ENCODE measurements around the gene RPGRIP1L.
"Not testable (repeated sequence)": the region's sequence is repeated elsewhere in the genome, so short reads cannot be mapped to it uniquely, and the experiment has no call there.

The RPGRIP1L gene

GRCh38 chr16:53711390-53711789 lies 7.7 kb upstream of the RPGRIP1L start:
- DNase-seq: no peak

DNA sequence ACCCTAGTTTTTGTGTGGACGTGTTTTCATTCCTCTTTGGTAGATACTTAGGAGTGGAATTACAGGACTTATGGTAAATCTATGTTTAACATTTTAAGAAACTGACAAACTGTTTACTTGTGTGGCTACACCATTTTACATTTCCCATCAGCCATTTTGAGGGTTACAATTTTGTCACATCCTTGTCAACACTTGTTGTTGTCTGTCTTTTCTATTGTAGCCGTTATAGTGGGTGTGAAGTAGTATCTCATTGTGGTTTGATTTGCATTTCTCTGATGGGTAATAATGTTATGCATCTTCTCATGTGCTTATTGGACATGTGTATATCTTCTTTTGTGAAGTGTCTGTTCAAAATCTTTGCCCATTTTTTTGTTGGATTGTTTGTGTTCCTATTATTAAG lies 4.8 kb upstream of the RPGRIP1L start:
- no peak for DNase-seq

DNA sequence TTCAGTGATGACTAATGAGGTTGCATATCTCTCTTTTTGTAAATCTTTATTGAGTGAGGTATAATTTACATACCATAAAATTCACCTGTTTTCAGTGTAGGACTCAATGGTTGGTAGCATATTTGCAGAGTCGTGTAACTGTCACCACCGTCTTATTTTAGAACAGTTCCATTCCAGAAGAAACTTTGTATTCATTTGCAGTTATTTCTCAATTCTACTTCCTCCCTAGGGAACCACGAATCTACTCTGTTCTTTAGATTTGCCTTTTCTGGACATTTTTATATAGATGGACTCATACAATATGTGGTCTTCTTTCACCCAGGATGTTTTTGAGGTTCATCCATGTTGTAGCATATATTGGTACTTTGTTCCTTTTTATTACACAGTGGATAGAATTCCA lies 4.0 kb upstream of the RPGRIP1L start:
- DNase-seq: no peak

DNA sequence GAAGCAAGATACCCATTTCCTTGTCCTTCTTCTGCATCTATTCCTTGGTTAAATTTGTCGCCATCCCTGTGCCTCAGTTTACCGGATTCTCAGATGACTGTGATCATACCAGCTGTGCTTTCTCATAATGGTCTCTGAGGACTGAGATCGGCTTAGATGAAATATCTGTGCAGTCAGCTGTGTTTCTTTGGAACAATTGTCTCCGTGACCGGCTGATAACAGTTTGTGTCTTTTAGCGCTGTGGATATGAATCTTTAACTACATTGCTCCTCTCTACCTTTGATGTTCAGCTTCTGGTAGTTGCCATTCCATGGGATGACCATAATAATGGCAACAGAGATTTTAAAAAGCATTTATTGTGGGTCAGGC lies 770 bp upstream of the RPGRIP1L start:
- DNase-seq: no peak

DNA sequence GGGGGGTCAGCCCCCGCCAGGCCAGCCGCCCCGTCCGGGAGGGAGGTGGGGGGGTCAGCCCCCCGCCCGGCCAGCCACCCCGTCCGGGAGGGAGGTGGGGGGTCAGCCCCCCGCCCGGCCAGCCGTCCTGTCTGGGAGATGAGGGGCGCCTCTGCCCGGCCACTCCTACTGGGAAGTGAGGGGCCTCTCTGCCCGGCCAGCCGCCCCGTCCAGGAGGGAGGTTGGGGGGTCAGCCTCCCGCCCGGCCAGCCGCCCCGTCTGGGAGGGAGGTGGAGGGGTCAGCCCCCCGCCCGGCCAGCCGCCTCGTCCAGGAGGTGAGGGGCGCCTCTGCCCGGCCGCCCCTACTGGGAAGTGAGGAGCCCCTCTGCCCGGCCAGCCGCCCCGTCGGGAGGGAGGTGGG lies 5.4 kb downstream of the RPGRIP1L start:
- DNase-seq: not testable (repeated sequence)

GRCh38 chr16:53695070-53695469 lies 8.6 kb downstream of the RPGRIP1L start:
- no peak for DNase-seq

DNA sequence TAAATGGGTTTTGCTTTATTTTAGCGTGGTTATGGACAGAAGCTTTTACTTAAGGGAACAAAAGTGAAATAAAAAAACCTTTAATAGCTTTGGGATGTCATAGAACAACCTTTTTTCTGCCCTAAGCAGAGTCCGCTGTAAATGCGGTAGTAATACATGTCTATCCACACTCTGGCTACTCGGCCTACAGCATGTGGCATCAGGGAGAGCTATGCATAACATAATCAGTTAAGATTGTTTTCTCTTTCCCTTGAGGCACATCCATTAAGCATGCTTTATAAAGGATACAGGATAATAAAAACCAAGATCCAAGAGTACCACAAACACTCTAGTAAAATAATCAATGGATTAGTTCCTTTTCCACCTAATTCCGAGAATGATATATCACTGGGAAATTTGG lies 10.3 kb downstream of the RPGRIP1L start:
- no peak for DNase-seq

DNA sequence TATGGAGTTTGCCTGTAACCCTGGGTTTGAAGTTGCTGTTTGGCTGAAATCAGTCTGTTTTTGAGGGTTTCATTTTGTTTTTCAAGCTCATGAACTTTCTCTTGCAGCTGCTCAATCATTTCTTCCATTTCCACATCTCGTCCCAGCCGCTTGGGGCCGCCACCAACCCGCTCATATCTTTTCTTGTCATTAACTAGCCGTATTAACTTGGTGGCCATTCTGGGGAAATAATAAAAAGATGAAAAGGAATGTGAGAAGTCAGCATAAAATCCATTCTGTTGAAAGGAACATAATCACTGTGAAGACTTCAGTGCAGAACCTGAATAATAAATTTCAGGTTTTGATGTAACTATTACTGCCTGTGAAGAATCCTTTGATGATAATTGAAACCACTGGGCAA lies 11.5 kb downstream of the RPGRIP1L start:
- DNase-seq: no peak

DNA sequence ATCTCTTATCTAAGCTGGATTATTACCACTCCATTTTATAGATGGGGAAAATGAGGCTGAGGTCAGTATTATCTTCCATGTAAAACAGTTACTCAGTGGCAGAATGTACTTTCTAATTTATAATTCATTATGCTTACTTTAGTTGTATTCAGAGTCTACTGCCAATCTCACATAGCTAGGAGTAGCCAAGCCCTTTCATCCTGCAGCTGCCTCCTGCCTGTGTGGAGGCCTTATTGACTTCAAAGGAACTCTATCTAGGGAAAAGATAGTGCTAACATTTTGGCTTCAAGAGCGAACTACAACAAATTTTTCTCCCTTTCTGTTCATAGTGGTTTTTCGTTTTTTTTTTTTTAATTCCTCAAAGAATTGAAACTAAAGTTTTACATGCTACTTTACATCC lies 12.9 kb downstream of the RPGRIP1L start:
- DNase-seq: no peak

- DNase-seq: no peak
Measured at GRCh38 chr16:53689636-53690035, 14.0 kb downstream of the RPGRIP1L start.

DNA sequence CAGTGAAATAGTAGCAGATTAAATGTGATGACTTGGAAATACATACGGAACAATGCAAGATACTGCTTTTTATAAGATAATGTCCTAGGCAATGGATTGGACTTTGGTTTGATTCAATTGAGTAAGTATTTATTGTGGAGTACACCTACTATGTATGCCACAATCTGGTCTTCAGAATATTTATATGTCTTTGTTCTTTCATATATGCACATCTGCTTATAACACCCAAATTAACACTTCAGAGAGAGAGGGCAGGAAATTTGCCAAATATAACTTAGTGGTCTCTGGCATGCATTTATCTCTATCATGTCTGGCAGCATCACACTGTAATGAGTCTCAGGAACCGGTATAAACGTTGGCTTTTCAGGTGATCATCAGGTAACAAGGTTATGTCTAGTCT lies 16.9 kb downstream of the RPGRIP1L start:
- no peak for DNase-seq

DNA sequence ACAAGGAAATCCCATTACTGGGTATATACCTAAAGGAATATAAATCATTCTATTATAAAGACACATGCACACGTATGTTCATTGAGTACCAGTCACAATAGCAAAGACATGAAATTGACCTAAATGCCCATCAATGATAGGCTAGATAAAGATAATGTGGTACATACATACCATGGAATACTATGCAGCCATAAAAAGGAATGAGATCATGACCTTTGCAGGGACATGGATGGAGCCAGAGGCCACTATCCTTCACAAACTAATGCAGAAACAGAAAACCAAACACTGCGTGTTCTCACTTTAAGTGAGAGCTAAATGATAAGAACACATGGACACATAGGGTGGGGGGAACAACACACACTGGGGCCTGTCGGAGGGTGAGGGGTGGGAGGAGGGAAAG lies 18.3 kb downstream of the RPGRIP1L start:
- DNase-seq: not testable (repeated sequence)

- DNase-seq: no peak
Measured at GRCh38 chr16:53681354-53681753, 22.3 kb downstream of the RPGRIP1L start.

GRCh38 chr16:53680756-53681155 lies 22.9 kb downstream of the RPGRIP1L start:
- no peak for DNase-seq

- DNase-seq: no peak
Measured at GRCh38 chr16:53678756-53679343, 24.8 kb downstream of the RPGRIP1L start.

DNA sequence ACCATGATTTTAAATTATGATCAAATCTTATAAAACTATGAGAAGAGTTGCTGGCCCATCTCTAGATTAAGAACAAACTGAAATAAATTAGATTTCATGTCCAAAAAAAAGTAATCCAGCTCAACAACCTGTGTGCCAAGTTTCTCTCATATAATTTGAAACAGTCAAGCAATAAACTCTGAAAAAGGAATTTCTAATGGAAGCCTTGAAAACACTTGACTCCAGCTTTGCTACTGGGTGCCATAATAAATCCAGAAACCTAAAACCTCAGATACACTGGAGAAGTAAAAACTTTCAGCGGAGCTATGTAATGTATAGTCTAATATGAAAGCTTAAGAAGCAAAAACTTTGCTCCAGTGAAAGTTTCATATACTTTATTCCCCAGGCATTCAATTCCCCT lies 25.5 kb downstream of the RPGRIP1L start:
- DNase-seq: no peak

GRCh38 chr16:53673189-53673588 lies 30.5 kb downstream of the RPGRIP1L start:
- DNase-seq: no peak

DNA sequence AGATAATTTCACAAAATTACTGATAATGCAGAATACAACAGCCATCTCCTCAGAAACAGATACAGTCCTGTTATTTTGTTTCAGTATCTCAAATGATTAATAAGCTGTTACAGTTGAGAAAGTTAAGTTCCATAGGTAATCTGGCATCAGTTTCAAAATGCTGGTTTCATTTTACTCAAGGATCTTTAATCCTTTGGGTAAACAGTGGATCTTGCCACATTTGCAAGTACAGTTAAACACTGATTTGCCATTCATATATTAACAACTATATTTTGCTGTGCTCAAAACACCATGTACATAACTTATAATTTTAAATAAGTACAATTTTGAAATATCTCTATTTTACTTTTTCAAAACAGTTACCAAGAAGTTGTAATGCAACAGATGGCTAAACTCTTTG lies 31.2 kb downstream of the RPGRIP1L start:
- DNase-seq: no peak

GRCh38 chr16:53668869-53669268 lies 34.8 kb downstream of the RPGRIP1L start:
- no peak for DNase-seq

DNA sequence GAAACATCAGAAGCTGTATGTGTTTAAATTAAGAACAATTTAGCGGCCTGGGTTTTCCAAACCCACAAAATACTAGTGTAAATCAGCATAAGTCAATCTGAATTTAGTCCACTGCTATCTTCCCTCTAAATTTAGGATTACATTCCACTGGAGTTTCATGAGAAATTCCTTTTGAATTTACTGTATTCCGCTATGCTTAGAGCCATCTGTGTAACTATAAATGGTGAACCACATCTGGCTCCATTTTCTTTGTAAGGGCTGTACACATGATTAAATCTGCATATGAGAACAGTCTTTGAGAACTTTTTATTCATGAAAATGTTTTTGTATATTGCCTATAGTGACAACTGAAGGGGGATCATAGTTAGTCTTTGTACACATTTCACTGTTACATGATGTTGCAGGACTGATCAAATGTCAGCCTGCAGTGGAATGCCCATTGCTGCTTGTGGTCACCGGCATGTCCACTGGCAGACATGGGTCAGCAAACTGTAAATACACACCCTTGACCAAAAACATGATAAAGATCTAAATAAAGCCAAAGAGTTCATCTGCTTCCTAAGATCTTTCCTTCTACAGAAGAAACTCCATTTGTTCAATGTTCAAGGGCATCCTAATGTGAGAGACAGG lies 36.8 kb downstream of the RPGRIP1L start:
- no peak for DNase-seq

- DNase-seq: no peak
Measured at GRCh38 chr16:53664724-53665345, 38.8 kb downstream of the RPGRIP1L start.

- DNase-seq: no peak
Measured at GRCh38 chr16:53662072-53662471, 41.6 kb downstream of the RPGRIP1L start.

- DNase-seq: no peak
Measured at GRCh38 chr16:53654946-53655345, 48.7 kb downstream of the RPGRIP1L start.

DNA sequence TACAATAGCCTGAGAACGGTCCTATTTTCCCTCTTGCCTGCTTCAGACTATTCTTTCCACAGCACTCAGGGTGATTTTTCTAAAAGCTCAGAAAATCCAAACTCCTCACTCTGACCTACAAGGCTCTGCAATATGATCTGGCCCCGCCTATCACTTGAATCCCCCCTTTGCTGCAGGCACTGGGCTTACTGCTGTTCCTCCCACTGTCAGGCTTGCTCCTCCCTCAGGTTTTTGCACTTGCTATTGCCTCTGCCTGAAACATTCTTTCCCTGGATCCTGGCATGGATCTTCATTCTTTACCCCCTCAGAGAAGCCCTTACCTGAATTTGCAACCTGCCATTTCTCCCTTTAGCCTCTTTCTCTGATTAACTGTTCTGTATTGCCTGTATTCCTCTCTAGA lies 52.3 kb downstream of the RPGRIP1L start:
- no peak for DNase-seq

GRCh38 chr16:53646506-53646905 lies 57.2 kb downstream of the RPGRIP1L start:
- DNase-seq: no peak

Data from activated gamma-delta T cell treated with Interleukin-2 at 50 U/mL for 16 hours (primary cell).